Activated B cell treated with CpG ODN at 0.5 μM for 24 hours (primary cell): ENCODE results near the gene ZNF670. TPM values are rescaled to one million over a fixed set of nuclear protein-coding genes. Genes with fewer than 3 reads are reported as not detected.

Experiments used
- ATAC-seq: fragments of 200-7000 bp; cut with Tn5 transposase; one replicate; pipeline ENCODE4 v1.10.0; 2021; ENCODE audit warnings: low read depth, mild to moderate bottlenecking, moderate library complexity
- CTCF ChIA-PET: fragments of 350-600 bp; sonication (Branson Sonifier 250); formaldehyde crosslinking; loops from one replicate; lab custom pipeline; 2021; ENCODE audit warnings: antibody characterized with exemption; lab: Charles Lee
- POLR2A ChIA-PET: fragments of 350-600 bp; sonication (Branson Sonifier 250); formaldehyde crosslinking; loops from one replicate; lab custom pipeline; 2021; ENCODE audit warnings: antibody characterized with exemption; lab: Charles Lee
- DNase-seq: peaks from one replicate; pipeline ENCODE4 v3.0.0; 2022
- H3K27ac Mint-ChIP-seq: one replicate; pipeline ENCODE4 v1.8.0; 2020; ENCODE audit warnings: mixed read lengths
- H3K27me3 Mint-ChIP-seq: one replicate; pipeline ENCODE4 v1.8.0; 2021; ENCODE audit warnings: mixed read lengths
- H3K36me3 Mint-ChIP-seq: one replicate; pipeline ENCODE4 v1.8.0; 2021; ENCODE audit warnings: low read depth, mixed read lengths
- H3K4me1 Mint-ChIP-seq: one replicate; pipeline ENCODE4 v1.8.0; 2021; ENCODE audit warnings: mixed read lengths
- H3K4me3 Mint-ChIP-seq: one replicate; pipeline ENCODE4 v1.8.0; 2020; ENCODE audit warnings: mild to moderate bottlenecking, mixed read lengths
- H3K9me3 Mint-ChIP-seq: one replicate; pipeline ENCODE4 v1.8.0; 2020; ENCODE audit warnings: mixed read lengths
- CTCF ChIP-seq: fragments of 200-600 bp; IDR thresholded peaks from one replicate; pipeline ENCODE4 v1.8.0; 2022; ENCODE audit warnings: antibody characterized with exemption, mild to moderate bottlenecking
- intact Hi-C: fragments of 100-400 bp; cut with micrococcal nuclease; formaldehyde crosslinking; loops from one replicate; pipeline ENCODE4 v1.15.1; 2024
- total RNA-seq: library from RNA; stranded (reverse); gene quantifications from 2 replicates; pipeline ENCODE4 v1.2.3, GENCODE V29; 2022

ZNF670 gene
- total RNA-seq, 1 donor from 2014 or later: 6.2 TPM

DNA sequence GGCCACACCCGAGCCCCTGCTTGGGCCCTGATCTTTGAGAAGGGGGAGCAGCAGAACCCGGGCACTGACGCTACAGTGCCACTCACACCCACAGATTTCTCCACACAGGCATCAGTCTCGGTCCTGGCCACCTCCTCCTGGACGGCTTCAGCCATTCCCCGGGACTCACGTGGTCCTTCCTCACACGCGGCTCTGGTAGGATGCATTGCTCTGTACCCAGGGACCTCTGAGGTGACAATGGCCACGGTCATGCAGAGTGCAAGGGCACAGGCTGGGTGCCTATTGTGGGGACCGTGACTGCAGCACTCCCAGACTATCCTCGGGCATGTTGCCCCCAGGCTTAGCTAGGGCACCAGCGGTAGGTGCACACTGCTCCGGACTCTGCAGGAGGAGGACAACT lies 11.8 kb upstream of the ZNF670 start:
- H3K27me3 Mint-ChIP-seq: no peaks in the 10 kb centered on the region
- ATAC-seq (no peak), DNase-seq (no peak)
- H3K9me3 Mint-ChIP-seq: peaks cover 2% of the 10 kb centered on the region
- POLR2A ChIA-PET: no interaction called here
- no peaks in the 10 kb centered on the region for H3K4me1 Mint-ChIP-seq
- CTCF ChIA-PET: no interaction called here
- no peak for TF ChIP-seq CTCF
- no peaks in the 10 kb centered on the region for H3K36me3 Mint-ChIP-seq
- H3K4me3 Mint-ChIP-seq: no peak overlapping the region
- intact Hi-C loops: no loop called here
- H3K27ac Mint-ChIP-seq: no peak overlapping the region

- no peak for DNase-seq
- H3K4me3 Mint-ChIP-seq: no peak overlapping the region
- H3K36me3 Mint-ChIP-seq: no peaks in the 10 kb centered on the region
- no peak for ATAC-seq
- H3K27me3 Mint-ChIP-seq: no peaks in the 10 kb centered on the region
- H3K27ac Mint-ChIP-seq: no peak overlapping the region
- H3K4me1 Mint-ChIP-seq: no peaks in the 10 kb centered on the region
- H3K9me3 Mint-ChIP-seq: peaks cover 2% of the 10 kb centered on the region
- TF ChIP-seq CTCF: no peak
- ChIA-PET POLR2A (no interaction called here), CTCF (no interaction called here)
- intact Hi-C loops: no loop called here
Observed at GRCh38 chr1:247089616-247090375, 11.2 kb upstream of the ZNF670 start.

DNA sequence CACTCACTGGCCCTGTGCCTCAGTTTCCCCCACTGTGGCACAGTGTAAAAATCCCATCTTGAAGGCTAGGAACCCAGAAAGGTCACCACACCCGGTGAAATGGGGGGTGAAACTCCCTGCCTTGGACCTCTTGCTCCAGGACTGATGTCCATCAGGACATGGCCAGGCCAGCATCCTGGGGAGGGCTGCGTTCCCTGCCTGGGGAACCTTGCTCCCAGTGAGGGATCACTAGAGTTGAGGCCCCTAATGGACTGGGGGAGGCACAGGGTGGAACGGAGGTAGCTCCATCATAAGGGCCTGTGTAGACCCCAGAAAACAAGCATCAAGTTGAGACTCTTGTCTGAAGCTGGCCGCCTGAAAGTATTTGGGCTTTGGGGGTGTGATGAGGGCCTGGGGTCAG lies 10.4 kb upstream of the ZNF670 start:
- H3K9me3 Mint-ChIP-seq: no peaks in the 10 kb centered on the region
- ChIA-PET POLR2A (no interaction called here), CTCF (no interaction called here)
- intact Hi-C loops: no loop called here
- no peaks in the 10 kb centered on the region for H3K27me3 Mint-ChIP-seq
- no peak for TF ChIP-seq CTCF
- H3K36me3 Mint-ChIP-seq: no peaks in the 10 kb centered on the region
- ATAC-seq (no peak), DNase-seq (no peak)
- no peak overlapping the region for H3K4me3 Mint-ChIP-seq
- H3K27ac Mint-ChIP-seq: no peak overlapping the region
- no peaks in the 10 kb centered on the region for H3K4me1 Mint-ChIP-seq

DNA sequence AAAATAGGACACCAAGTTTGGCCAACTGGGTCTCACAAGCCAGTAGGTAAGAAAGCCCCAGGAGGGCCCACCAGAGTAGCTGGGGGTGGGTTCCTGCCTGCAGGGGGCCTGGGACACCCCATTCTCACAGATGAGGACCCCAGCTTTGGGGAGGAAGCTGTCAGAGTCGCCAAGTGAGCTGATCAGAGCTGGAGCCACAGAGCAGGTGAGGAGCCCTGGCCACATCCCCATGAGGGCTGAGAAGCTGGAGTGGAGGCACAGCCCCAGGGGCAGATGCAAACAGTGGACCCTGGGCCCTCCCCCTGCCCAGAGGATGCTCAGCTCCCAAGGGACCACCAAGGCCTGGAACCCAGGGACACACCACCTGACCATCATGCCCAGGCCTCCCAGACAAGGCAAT lies 8.6 kb upstream of the ZNF670 start:
- Mint-ChIP-seq H3K4me3 (no peak overlapping the region), H3K4me1 (no peaks in the 10 kb centered on the region), H3K36me3 (no peaks in the 10 kb centered on the region), H3K9me3 (peaks cover 3% of the 10 kb centered on the region), H3K27me3 (peaks cover 4% of the 10 kb centered on the region), H3K27ac (no peak overlapping the region)
- ATAC-seq (no peak), DNase-seq (no peak)
- no peak for TF ChIP-seq CTCF
- intact Hi-C loops: no loop called here
- CTCF ChIA-PET: no interaction called here
- POLR2A ChIA-PET: interaction anchor here (0.6 kb wide), 1 partner anchor 750 kb away, joined by 3 read pairs; no protein-coding TSS in a partner anchor

- no peak for TF ChIP-seq CTCF
- ATAC-seq (no peak), DNase-seq (no peak)
- Mint-ChIP-seq H3K4me1 (no peaks in the 10 kb centered on the region), H3K9me3 (peaks cover 5% of the 10 kb centered on the region), H3K27ac (no peak overlapping the region), H3K27me3 (peaks cover 4% of the 10 kb centered on the region), H3K4me3 (no peak overlapping the region), H3K36me3 (no peaks in the 10 kb centered on the region)
- CTCF ChIA-PET: no interaction called here
- intact Hi-C loops: no loop called here
- POLR2A ChIA-PET: no interaction called here
Observed at GRCh38 chr1:247085310-247085709, 6.7 kb upstream of the ZNF670 start.
